MCF 10A (cell line): ENCODE results near the gene GALNT15. TPM values are rescaled to one million over a fixed set of nuclear protein-coding genes. Genes with fewer than 3 reads are reported as not detected.

Source experiments
- BruUV-seq: library from RNA; stranded (reverse); fragments of 400-500 nt; replicated peaks from 2 replicates; lab custom pipeline; 2021; lab: Mats Ljungman, UMichigan
- CTCF ChIA-PET: fragments of 300-600 bp; sonication (Branson Sonifier 250); formaldehyde crosslinking; extraction: SDS; loops from one replicate; lab custom pipeline; 2021; ENCODE audit warnings: antibody characterized with exemption, inconsistent platforms; lab: Yijun Ruan, JAX
- POLR2A ChIA-PET: fragments of 300-600, 350-650 bp; sonication (Branson Sonifier 250); formaldehyde crosslinking; extraction: SDS; loops from one replicate; lab custom pipeline; 2020; ENCODE audit warnings: antibody characterized with exemption, inconsistent platforms; lab: Yijun Ruan, JAX
- DNase-seq: peaks from one replicate; pipeline ENCODE4 v3.0.0-alpha.2; 2018; ENCODE audit not compliant: unreplicated experiment
- H3K27ac Mint-ChIP-seq: one replicate; pipeline ENCODE4 v1.8.0; 2022; ENCODE audit warnings: mild to moderate bottlenecking, low read depth, mixed read lengths; ENCODE audit not compliant: unreplicated experiment
- H3K27me3 Mint-ChIP-seq: one replicate; pipeline ENCODE4 v1.8.0; 2022; ENCODE audit warnings: mixed read lengths; ENCODE audit not compliant: insufficient read depth, unreplicated experiment
- H3K36me3 Mint-ChIP-seq: one replicate; pipeline ENCODE4 v1.8.0; 2022; ENCODE audit warnings: mild to moderate bottlenecking, moderate library complexity, mixed read lengths; ENCODE audit not compliant: insufficient read depth, unreplicated experiment
- H3K4me1 Mint-ChIP-seq: one replicate; pipeline ENCODE4 v1.8.0; 2022; ENCODE audit warnings: mixed read lengths; ENCODE audit not compliant: insufficient read depth, unreplicated experiment
- H3K4me3 Mint-ChIP-seq: one replicate; pipeline ENCODE4 v1.8.0; 2022; ENCODE audit warnings: mild to moderate bottlenecking, moderate library complexity, mixed read lengths; ENCODE audit not compliant: unreplicated experiment
- H3K9me3 Mint-ChIP-seq: one replicate; pipeline ENCODE4 v1.8.0; 2022; ENCODE audit warnings: mixed read lengths; ENCODE audit not compliant: unreplicated experiment
- CTCF ChIP-seq: fragments of 200-600 bp; IDR thresholded peaks from one replicate; pipeline ENCODE4 v1.8.0; 2022; ENCODE audit warnings: antibody characterized with exemption, mild to moderate bottlenecking; ENCODE audit not compliant: unreplicated experiment
- intact Hi-C: fragments of 100-400 bp; cut with micrococcal nuclease; formaldehyde crosslinking; loops from 2 replicates; pipeline ENCODE4 v1.14.1; 2022
- total RNA-seq: library from RNA; stranded (reverse); gene quantifications from 2 replicates; pipeline ENCODE4 v1.2.3, GENCODE V29; 2022

Gene GALNT15
- total RNA-seq, 1 experiment from 2014 or later, result 3.0 TPM

- TF ChIP-seq CTCF, result no peak
- Mint-ChIP-seq H3K27ac (no peak overlapping the region), H3K9me3 (no peaks in the 10 kb centered on the region), H3K4me3 (no peak overlapping the region), H3K27me3 (no peaks in the 10 kb centered on the region), H3K36me3 (peaks cover 33% of the 10 kb centered on the region), H3K4me1 (no peaks in the 10 kb centered on the region)
- BruUV-seq, result no TSS peak
- intact Hi-C loops, result no loop called here
- POLR2A ChIA-PET, result interaction anchor here (0.7 kb wide), 1 partner anchor 122 kb away, joined by 3 read pairs; no protein-coding TSS in a partner anchor
- CTCF ChIA-PET, result interaction anchor here (0.8 to 0.9 kb wide), 3 partner anchors 27 to 170 kb away, joined by 3 to 4 read pairs (median 3); no protein-coding TSS in a partner anchor
- DNase-seq, result no peak
These were observed 42.0 kb downstream of the GALNT15 start for GRCh38 chr3:16216373-16216935.

GRCh38 chr3:16219777-16220176 is 45.3 kb downstream of the GALNT15 start:
- intact Hi-C loops, result no loop called here
- CTCF ChIA-PET, result interaction anchor here (0.7 kb wide), 1 partner anchor 237 kb away, joined by 4 read pairs; no protein-coding TSS in a partner anchor
- no peak for TF ChIP-seq CTCF
- no peak overlapping the region for H3K4me3 Mint-ChIP-seq
- no peak overlapping the region for H3K27ac Mint-ChIP-seq
- no peaks in the 10 kb centered on the region for H3K9me3 Mint-ChIP-seq
- POLR2A ChIA-PET, result no interaction called here
- H3K4me1 Mint-ChIP-seq, result no peaks in the 10 kb centered on the region
- BruUV-seq, result no TSS peak
- no peaks in the 10 kb centered on the region for H3K27me3 Mint-ChIP-seq
- no peak for DNase-seq
- H3K36me3 Mint-ChIP-seq, result peaks cover 20% of the 10 kb centered on the region

- CTCF ChIA-PET, result interaction anchor here (1.0 kb wide), 2 partner anchors 12 to 16 kb away, joined by 4 read pairs; no protein-coding TSS in a partner anchor
- no TSS peak for BruUV-seq
These were observed 47.5 kb downstream of the GALNT15 start for GRCh38 chr3:16221990-16222389.

GRCh38 chr3:16222547-16222946 is 48.1 kb downstream of the GALNT15 start:
- no peak for TF ChIP-seq CTCF
- Mint-ChIP-seq H3K4me3 (no peak overlapping the region), H3K27ac (no peak overlapping the region), H3K27me3 (no peaks in the 10 kb centered on the region), H3K9me3 (no peaks in the 10 kb centered on the region), H3K4me1 (no peaks in the 10 kb centered on the region), H3K36me3 (peaks cover 18% of the 10 kb centered on the region)
- intact Hi-C loops, result no loop called here
- ChIA-PET CTCF (no interaction called here), POLR2A (no interaction called here)
- no TSS peak for BruUV-seq
- no peak for DNase-seq

More at GRCh38 chr3:16221990-16222389, 47.5 kb downstream of the GALNT15 start:
- intact Hi-C loops, result no loop called here
- DNase-seq, result no peak
- no peak for TF ChIP-seq CTCF
- Mint-ChIP-seq H3K27ac (no peak overlapping the region), H3K4me1 (no peaks in the 10 kb centered on the region), H3K9me3 (no peaks in the 10 kb centered on the region), H3K36me3 (peaks cover 18% of the 10 kb centered on the region), H3K4me3 (no peak overlapping the region), H3K27me3 (no peaks in the 10 kb centered on the region)
- POLR2A ChIA-PET, result no interaction called here
